ENCODE results near the gene OGFR. TPM values are rescaled to one million over a fixed set of nuclear protein-coding genes. Genes with fewer than 3 reads are reported as not detected.

OGFR gene
- total RNA-seq, 1 donor from 2014 or later, result 96.5 TPM

DNA sequence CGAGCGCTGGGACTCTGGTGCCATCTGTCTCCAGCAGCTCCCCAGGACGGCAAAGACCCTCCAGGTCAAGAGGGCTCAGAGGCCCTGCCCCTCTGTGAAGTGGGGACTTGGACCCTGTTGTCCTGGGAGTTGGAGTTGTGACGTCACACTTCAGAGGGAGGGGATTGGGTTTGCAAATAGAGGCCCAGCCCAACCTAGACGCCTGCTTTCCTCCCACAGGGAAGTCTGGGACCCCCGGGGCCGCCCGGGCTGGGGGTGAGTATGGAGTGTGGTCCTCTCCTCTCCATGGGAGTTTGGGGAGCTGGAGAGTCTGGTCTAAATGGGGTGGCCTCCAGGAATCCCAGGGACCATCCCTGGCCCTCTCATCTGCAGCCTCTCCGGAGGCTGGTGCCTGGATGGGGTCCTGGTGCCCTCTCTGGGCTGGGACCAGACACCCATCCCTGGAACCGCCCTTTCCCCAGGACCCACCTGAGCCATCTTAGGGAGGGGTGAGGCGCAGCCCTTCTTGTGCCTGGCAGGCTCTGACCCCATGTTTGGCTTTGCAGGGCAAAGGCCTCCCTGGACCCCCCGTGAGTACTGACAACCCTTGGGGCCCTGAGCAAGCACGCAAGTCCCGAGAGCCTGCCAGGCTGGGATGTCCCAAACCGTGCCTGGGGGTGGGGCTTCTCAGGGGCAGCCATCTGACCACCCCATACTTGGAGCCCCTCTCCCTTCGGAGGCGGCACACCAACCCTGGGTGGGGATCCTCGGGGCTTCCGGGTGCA, 16.5 kb downstream of the OGFR start:
- peaks cover 30% of the 10 kb centered on the region for H3K4me1 ChIP-seq (ENCODE audit: insufficient read depth, low read length)

DNA sequence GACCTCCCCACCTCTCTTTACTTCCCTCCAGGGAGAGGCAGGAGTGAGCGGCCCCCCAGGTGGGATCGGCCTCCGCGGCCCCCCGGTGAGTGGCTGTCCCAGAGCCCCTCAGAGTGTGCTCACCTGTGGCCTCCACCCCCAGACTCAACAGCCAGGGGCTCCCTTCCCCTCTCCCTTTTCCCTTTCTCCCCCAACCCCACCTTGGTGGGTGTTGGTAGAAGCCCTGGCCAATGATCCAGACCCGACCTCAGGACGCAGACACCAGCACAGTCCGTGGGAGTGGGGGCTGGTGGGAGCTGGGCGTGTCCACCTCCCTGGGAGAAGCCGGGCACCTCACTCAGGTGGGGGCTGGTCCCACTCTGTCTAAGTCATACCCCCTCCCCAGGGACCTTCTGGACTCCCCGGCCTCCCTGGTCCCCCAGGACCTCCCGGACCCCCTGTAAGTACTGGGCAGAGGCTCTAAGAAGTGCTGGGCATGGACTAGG, 17.1 kb downstream of the OGFR start:
- Histone ChIP-seq H3K27me3 (ENCODE audit: insufficient read depth, low read length) (peaks cover 4% of the 10 kb centered on the region), H3K4me2 (ENCODE audit: low read length) (no peak overlapping the region), H3K27ac (ENCODE audit: low read depth, low read length) (no peak overlapping the region), H2AFZ (ENCODE audit: low read depth, low read length) (no peak overlapping the region), H3K9ac (ENCODE audit: low read length) (no peak overlapping the region), H3K79me2 (ENCODE audit: insufficient read depth, low read length) (no peaks in the 10 kb centered on the region), H3K9me3 (ENCODE audit: insufficient read depth, low read depth, low read length) (no peaks in the 10 kb centered on the region), H3K4me1 (ENCODE audit: insufficient read depth, low read length) (peaks cover 24% of the 10 kb centered on the region), H4K20me1 (ENCODE audit: insufficient read depth, low read length) (no peaks in the 10 kb centered on the region), H3K4me3 (ENCODE audit: insufficient read depth, low read depth, low read length) (no peak overlapping the region), H3K36me3 (ENCODE audit: insufficient read depth, low read length) (no peaks in the 10 kb centered on the region)
- FAIRE-seq (no peak), DNase-seq (ENCODE audit: low read depth) (no peak)
- Mint-ChIP-seq H3K9me3 (ENCODE audit: unreplicated experiment) (no peaks in the 10 kb centered on the region), H3K27ac (ENCODE audit: unreplicated experiment) (no peak overlapping the region), H3K36me3 (ENCODE audit: low read depth, unreplicated experiment) (no peaks in the 10 kb centered on the region), H3K4me1 (ENCODE audit: low read depth, unreplicated experiment) (peaks cover 12% of the 10 kb centered on the region), H3K4me3 (ENCODE audit: unreplicated experiment) (no peak overlapping the region), H3K27me3 (ENCODE audit: low read depth, unreplicated experiment) (peaks cover 2% of the 10 kb centered on the region)
- TF ChIP-seq, protein P1, sequence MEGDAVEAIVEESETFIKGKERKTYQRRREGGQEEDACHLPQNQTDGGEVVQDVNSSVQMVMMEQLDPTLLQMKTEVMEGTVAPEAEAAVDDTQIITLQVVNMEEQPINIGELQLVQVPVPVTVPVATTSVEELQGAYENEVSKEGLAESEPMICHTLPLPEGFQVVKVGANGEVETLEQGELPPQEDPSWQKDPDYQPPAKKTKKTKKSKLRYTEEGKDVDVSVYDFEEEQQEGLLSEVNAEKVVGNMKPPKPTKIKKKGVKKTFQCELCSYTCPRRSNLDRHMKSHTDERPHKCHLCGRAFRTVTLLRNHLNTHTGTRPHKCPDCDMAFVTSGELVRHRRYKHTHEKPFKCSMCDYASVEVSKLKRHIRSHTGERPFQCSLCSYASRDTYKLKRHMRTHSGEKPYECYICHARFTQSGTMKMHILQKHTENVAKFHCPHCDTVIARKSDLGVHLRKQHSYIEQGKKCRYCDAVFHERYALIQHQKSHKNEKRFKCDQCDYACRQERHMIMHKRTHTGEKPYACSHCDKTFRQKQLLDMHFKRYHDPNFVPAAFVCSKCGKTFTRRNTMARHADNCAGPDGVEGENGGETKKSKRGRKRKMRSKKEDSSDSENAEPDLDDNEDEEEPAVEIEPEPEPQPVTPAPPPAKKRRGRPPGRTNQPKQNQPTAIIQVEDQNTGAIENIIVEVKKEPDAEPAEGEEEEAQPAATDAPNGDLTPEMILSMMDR (IDR thresholded peaks at IDR 0.05; ENCODE audit: insufficient read depth, low read depth, low read length), result no peak
- no peak for TF ChIP-seq EZH2 (IDR thresholded peaks at IDR 0.05; ENCODE audit: insufficient read depth, low read length)

More for the DNA sequence above, 16.5 kb downstream of the OGFR start:
- peaks cover 10% of the 10 kb centered on the region for H3K27me3 ChIP-seq (ENCODE audit: insufficient read depth, low read length)
- H4K20me1 ChIP-seq (ENCODE audit: insufficient read depth, low read length), result no peaks in the 10 kb centered on the region
- H3K27me3 Mint-ChIP-seq (ENCODE audit: low read depth, unreplicated experiment), result peaks cover 2% of the 10 kb centered on the region
- no peak overlapping the region for H3K4me3 Mint-ChIP-seq (ENCODE audit: unreplicated experiment)
- no peak overlapping the region for H3K4me3 ChIP-seq (ENCODE audit: insufficient read depth, low read depth, low read length)
- DNase-seq (ENCODE audit: low read depth), result no peak
- no peak overlapping the region for H3K27ac ChIP-seq (ENCODE audit: low read depth, low read length)
- H3K9ac ChIP-seq (ENCODE audit: low read length), result no peak overlapping the region
- H3K36me3 ChIP-seq (ENCODE audit: insufficient read depth, low read length), result no peaks in the 10 kb centered on the region
- peaks cover 12% of the 10 kb centered on the region for H3K4me1 Mint-ChIP-seq (ENCODE audit: low read depth, unreplicated experiment)
- no peaks in the 10 kb centered on the region for H3K79me2 ChIP-seq (ENCODE audit: insufficient read depth, low read length)
- H3K36me3 Mint-ChIP-seq (ENCODE audit: low read depth, unreplicated experiment), result no peaks in the 10 kb centered on the region
- H2AFZ ChIP-seq (ENCODE audit: low read depth, low read length), result no peak overlapping the region
- no peaks in the 10 kb centered on the region for H3K9me3 ChIP-seq (ENCODE audit: insufficient read depth, low read depth, low read length)
- FAIRE-seq, result no peak
- H3K9me3 Mint-ChIP-seq (ENCODE audit: unreplicated experiment), result no peaks in the 10 kb centered on the region
- H3K27ac Mint-ChIP-seq (ENCODE audit: unreplicated experiment), result no peak overlapping the region
- H3K4me2 ChIP-seq (ENCODE audit: low read length), result no peak overlapping the region
- no peak for TF ChIP-seq EZH2 (IDR thresholded peaks at IDR 0.05; ENCODE audit: insufficient read depth, low read length)
- TF ChIP-seq, protein P1 (IDR thresholded peaks at IDR 0.05; ENCODE audit: insufficient read depth, low read depth, low read length), result no peak

DNA sequence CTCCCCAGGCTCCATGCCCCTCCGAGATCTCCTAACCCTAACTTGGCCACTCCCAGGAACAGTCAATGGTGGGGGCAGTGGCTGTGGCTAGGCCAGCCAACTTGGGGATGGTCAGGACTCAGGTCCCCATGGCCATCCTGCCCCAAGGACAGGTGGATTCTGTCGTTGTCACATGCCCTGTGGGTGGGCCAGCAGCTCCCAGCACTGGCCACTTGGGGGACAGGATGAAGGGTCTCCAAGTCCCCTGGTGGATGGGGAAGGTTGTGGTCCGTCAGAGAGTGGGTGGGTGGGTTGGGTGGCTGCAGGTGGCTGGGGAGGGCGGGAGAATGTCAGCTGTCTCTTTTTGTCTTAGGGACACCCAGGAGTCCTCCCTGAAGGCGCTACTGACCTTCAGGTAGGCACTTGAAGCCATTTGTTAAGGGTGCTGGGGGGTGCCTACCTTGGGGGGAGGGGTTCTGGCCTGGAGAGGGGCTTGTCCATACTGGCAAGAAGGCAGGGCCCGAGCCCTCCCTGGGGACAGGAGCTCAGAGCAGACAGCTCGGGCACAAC, 17.7 kb downstream of the OGFR start:
- Histone ChIP-seq H3K9me3 (ENCODE audit: insufficient read depth, low read depth, low read length) (no peaks in the 10 kb centered on the region), H3K4me2 (ENCODE audit: low read length) (no peak overlapping the region), H3K9ac (ENCODE audit: low read length) (no peak overlapping the region), H3K79me2 (ENCODE audit: insufficient read depth, low read length) (no peaks in the 10 kb centered on the region), H3K36me3 (ENCODE audit: insufficient read depth, low read length) (no peaks in the 10 kb centered on the region), H3K4me3 (ENCODE audit: insufficient read depth, low read depth, low read length) (no peak overlapping the region), H4K20me1 (ENCODE audit: insufficient read depth, low read length) (no peaks in the 10 kb centered on the region), H3K27me3 (ENCODE audit: insufficient read depth, low read length) (peaks cover 4% of the 10 kb centered on the region), H3K27ac (ENCODE audit: low read depth, low read length) (no peak overlapping the region), H3K4me1 (ENCODE audit: insufficient read depth, low read length) (peaks cover 24% of the 10 kb centered on the region), H2AFZ (ENCODE audit: low read depth, low read length) (no peak overlapping the region)
- Mint-ChIP-seq H3K4me3 (ENCODE audit: unreplicated experiment) (no peak overlapping the region), H3K9me3 (ENCODE audit: unreplicated experiment) (no peaks in the 10 kb centered on the region), H3K36me3 (ENCODE audit: low read depth, unreplicated experiment) (no peaks in the 10 kb centered on the region), H3K27ac (ENCODE audit: unreplicated experiment) (no peak overlapping the region), H3K27me3 (ENCODE audit: low read depth, unreplicated experiment) (peaks cover 2% of the 10 kb centered on the region), H3K4me1 (ENCODE audit: low read depth, unreplicated experiment) (peaks cover 12% of the 10 kb centered on the region)
- no peak for TF ChIP-seq EZH2 (IDR thresholded peaks at IDR 0.05; ENCODE audit: insufficient read depth, low read length)
- TF ChIP-seq, protein P1 (IDR thresholded peaks at IDR 0.05; ENCODE audit: insufficient read depth, low read depth, low read length), result no peak
- FAIRE-seq, result no peak
- DNase-seq (ENCODE audit: low read depth), result no peak

Measured in astrocyte (in vitro differentiated cells and primary cell).